ENCODE data around the gene TEAD4.

Gene TEAD4

GRCh38 chr12:2959192-2959504 lies at the start of gene TEAD4:
Gene TEAD4 (plus strand): TSS chr12:2959397.
- Histone ChIP-seq H3K36me3 (ENCODE audit: low read depth) (0 out of 2 replicates have a peak, but pooled peaks cover 5% of the 10 kb centered on the region), H3K4me3 (ENCODE audit: severe bottlenecking) (peak within 1 kb of the TSS; percentile 73), H3K27ac (ENCODE audit: poor library complexity, severe bottlenecking) (peak within 1 kb of the TSS; percentile 77), H3K9me3 (ENCODE audit: severe bottlenecking) (no peaks in the 10 kb centered on the region), H3K4me1 (ENCODE audit: insufficient read depth, poor library complexity, severe bottlenecking) (peaks cover 16% of the 10 kb centered on the region), H3K27me3 (ENCODE audit: insufficient read depth, poor library complexity, severe bottlenecking) (no peaks in the 10 kb centered on the region)
- peak; percentile 63 for ATAC-seq (ENCODE audit: low read depth)
- no peak for TF ChIP-seq CTCF (IDR thresholded peaks at IDR 0.05; ENCODE audit: poor library complexity, severe bottlenecking)
- peak; percentile 93 for DNase-seq (ENCODE audit: low spot score)

- DNase-seq (ENCODE audit: low spot score) (no peak), ATAC-seq (ENCODE audit: low read depth) (no peak)
- Histone ChIP-seq H3K9me3 (ENCODE audit: severe bottlenecking) (no peaks in the 10 kb centered on the region), H3K4me1 (ENCODE audit: insufficient read depth, poor library complexity, severe bottlenecking) (no peaks in the 10 kb centered on the region), H3K27ac (ENCODE audit: poor library complexity, severe bottlenecking) (no peak overlapping the region), H3K36me3 (ENCODE audit: low read depth) (peaks cover 44% of the 10 kb centered on the region), H3K27me3 (ENCODE audit: insufficient read depth, poor library complexity, severe bottlenecking) (no peaks in the 10 kb centered on the region), H3K4me3 (ENCODE audit: severe bottlenecking) (no peak overlapping the region)
- TF ChIP-seq CTCF (IDR thresholded peaks at IDR 0.05; ENCODE audit: poor library complexity, severe bottlenecking) = no peak
Observed at GRCh38 chr12:2912216-2912575, 47.0 kb upstream of the TEAD4 start.

GRCh38 chr12:2919249-2919648 lies 39.9 kb upstream of the TEAD4 start:
- no peaks in the 10 kb centered on the region for H3K27me3 ChIP-seq (ENCODE audit: insufficient read depth, poor library complexity, severe bottlenecking)
- no peaks in the 10 kb centered on the region for H3K4me1 ChIP-seq (ENCODE audit: insufficient read depth, poor library complexity, severe bottlenecking)
- DNase-seq (ENCODE audit: low spot score) = no peak
- H3K9me3 ChIP-seq (ENCODE audit: severe bottlenecking) = no peaks in the 10 kb centered on the region
- H3K27ac ChIP-seq (ENCODE audit: poor library complexity, severe bottlenecking) = no peak overlapping the region
- H3K4me3 ChIP-seq (ENCODE audit: severe bottlenecking) = no peak overlapping the region
- no peak for TF ChIP-seq CTCF (IDR thresholded peaks at IDR 0.05; ENCODE audit: poor library complexity, severe bottlenecking)
- H3K36me3 ChIP-seq (ENCODE audit: low read depth) = peaks cover 60% of the 10 kb centered on the region
- no peak for ATAC-seq (ENCODE audit: low read depth)

GRCh38 chr12:2922329-2922728 lies 36.9 kb upstream of the TEAD4 start:
- TF ChIP-seq CTCF (IDR thresholded peaks at IDR 0.05; ENCODE audit: poor library complexity, severe bottlenecking) = no peak
- Histone ChIP-seq H3K27me3 (ENCODE audit: insufficient read depth, poor library complexity, severe bottlenecking) (no peaks in the 10 kb centered on the region), H3K27ac (ENCODE audit: poor library complexity, severe bottlenecking) (no peak overlapping the region), H3K4me1 (ENCODE audit: insufficient read depth, poor library complexity, severe bottlenecking) (no peaks in the 10 kb centered on the region), H3K36me3 (ENCODE audit: low read depth) (peaks cover 75% of the 10 kb centered on the region), H3K4me3 (ENCODE audit: severe bottlenecking) (no peak overlapping the region), H3K9me3 (ENCODE audit: severe bottlenecking) (no peaks in the 10 kb centered on the region)
- ATAC-seq (ENCODE audit: low read depth) = no peak
- DNase-seq (ENCODE audit: low spot score) = no peak

GRCh38 chr12:2923057-2923456 lies 36.1 kb upstream of the TEAD4 start:
- peaks cover 82% of the 10 kb centered on the region for H3K36me3 ChIP-seq (ENCODE audit: low read depth)
- no peak for TF ChIP-seq CTCF (IDR thresholded peaks at IDR 0.05; ENCODE audit: poor library complexity, severe bottlenecking)
- no peaks in the 10 kb centered on the region for H3K27me3 ChIP-seq (ENCODE audit: insufficient read depth, poor library complexity, severe bottlenecking)
- no peaks in the 10 kb centered on the region for H3K9me3 ChIP-seq (ENCODE audit: severe bottlenecking)
- DNase-seq (ENCODE audit: low spot score) = no peak
- H3K27ac ChIP-seq (ENCODE audit: poor library complexity, severe bottlenecking) = no peak overlapping the region
- no peak overlapping the region for H3K4me3 ChIP-seq (ENCODE audit: severe bottlenecking)
- no peaks in the 10 kb centered on the region for H3K4me1 ChIP-seq (ENCODE audit: insufficient read depth, poor library complexity, severe bottlenecking)
- no peak for ATAC-seq (ENCODE audit: low read depth)

All from RWPE2 (cell line).